HG02938 (cell line): ENCODE measurements around the gene GCDH.

Experiments used
- ATAC-seq: cut with Tn5 transposase; IDR thresholded peaks from one replicate; pipeline ENCODE4 v1.9.1; 2021; ENCODE audit warnings: mild to moderate bottlenecking, moderate library complexity; ENCODE audit not compliant: unreplicated experiment

GCDH gene

DNA sequence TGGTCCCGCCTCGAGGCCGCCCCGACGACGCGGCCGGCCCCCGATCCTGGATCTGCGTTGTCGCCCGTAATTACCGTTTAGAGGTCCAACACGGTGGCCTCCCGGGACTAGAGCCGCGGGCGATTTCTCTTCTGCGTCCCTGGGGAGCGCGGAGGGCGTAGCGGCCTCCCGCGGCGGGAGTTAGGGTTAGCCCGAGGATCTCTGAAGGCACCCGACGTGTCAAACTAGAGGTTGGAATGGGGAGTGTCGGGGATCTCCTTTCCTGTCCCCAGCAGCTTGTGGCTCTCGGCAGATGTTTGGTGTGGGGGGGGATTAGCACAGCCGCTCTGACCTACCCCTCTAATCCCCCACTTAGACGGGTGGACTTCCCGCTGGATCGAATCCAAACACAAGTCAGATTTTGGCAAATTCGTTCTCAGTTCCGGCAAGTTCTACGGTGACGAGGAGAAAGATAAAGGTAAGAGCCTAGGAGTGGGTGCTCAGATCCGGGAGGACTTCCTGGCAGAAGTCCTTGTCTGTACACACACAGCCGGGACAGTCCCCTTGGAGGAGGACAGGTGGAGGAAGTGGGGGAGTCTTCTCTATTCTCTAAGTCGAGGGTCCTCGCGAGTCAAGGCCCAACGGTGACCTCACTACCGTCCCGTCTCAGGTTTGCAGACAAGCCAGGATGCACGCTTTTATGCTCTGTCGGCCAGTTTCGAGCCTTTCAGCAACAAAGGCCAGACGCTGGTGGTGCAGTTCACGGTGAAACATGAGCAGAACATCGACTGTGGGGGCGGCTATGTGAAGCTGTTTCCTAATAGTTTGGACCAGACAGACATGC lies 48.0 kb downstream of the GCDH start:
- ATAC-seq = no peak

DNA sequence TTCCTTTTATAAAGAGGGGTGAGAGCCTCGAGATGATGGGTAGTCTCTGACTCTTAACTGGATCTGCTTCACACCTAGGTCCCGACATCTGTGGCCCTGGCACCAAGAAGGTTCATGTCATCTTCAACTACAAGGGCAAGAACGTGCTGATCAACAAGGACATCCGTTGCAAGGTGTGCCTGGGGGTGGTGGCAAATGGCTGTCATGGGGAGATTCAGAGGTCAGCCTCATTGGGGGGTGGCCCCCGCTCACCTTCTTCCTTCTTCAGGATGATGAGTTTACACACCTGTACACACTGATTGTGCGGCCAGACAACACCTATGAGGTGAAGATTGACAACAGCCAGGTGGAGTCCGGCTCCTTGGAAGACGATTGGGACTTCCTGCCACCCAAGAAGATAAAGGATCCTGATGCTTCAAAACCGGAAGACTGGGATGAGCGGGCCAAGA lies 49.0 kb downstream of the GCDH start:
- ATAC-seq = no peak

DNA sequence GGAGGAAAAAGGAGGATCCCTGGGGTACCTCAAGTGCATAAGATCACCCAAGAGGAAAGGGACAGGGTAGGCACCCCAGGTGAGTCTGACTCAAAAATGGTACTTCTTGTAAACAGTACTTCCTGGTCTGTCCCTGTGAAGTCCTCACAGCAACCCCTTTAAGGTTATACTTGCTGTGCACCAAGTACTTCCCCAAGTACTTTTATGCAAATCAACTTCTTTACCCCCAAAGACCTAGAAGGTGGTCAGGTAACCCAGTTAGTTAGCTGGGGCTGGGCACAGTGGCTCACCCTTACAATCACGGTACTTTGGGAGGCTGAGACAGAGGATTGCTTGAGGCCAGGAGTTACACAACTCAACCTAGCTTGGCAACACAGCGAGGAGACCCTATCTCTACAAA lies 49.9 kb downstream of the GCDH start:
- ATAC-seq = no peak

DNA sequence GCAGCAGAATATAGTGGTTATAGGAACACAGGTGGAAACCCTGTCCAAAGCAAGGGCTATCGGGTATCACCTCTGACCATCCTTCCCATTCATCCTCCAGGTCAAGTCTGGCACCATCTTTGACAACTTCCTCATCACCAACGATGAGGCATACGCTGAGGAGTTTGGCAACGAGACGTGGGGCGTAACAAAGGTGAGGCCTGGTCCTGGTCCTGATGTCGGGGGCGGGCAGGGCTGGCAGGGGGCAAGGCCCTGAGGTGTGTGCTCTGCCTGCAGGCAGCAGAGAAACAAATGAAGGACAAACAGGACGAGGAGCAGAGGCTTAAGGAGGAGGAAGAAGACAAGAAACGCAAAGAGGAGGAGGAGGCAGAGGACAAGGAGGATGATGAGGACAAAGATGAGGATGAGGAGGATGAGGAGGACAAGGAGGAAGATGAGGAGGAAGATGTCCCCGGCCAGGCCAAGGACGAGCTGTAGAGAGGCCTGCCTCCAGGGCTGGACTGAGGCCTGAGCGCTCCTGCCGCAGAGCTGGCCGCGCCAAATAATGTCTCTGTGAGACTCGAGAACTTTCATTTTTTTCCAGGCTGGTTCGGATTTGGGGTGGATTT lies 52.6 kb downstream of the GCDH start:
- ATAC-seq = no peak

DNA sequence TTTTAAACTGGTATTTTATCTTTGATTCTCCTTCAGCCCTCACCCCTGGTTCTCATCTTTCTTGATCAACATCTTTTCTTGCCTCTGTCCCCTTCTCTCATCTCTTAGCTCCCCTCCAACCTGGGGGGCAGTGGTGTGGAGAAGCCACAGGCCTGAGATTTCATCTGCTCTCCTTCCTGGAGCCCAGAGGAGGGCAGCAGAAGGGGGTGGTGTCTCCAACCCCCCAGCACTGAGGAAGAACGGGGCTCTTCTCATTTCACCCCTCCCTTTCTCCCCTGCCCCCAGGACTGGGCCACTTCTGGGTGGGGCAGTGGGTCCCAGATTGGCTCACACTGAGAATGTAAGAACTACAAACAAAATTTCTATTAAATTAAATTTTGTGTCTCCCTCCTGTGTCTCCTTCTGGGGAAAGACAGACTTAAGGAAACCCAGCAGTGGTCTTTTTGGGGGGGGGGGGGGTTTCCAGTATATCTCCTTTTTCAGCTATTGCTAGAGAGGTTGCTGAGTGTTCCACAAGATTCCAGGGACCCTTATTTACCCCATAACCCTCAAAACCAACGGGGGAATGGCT lies 53.2 kb downstream of the GCDH start:
- no peak for ATAC-seq

DNA sequence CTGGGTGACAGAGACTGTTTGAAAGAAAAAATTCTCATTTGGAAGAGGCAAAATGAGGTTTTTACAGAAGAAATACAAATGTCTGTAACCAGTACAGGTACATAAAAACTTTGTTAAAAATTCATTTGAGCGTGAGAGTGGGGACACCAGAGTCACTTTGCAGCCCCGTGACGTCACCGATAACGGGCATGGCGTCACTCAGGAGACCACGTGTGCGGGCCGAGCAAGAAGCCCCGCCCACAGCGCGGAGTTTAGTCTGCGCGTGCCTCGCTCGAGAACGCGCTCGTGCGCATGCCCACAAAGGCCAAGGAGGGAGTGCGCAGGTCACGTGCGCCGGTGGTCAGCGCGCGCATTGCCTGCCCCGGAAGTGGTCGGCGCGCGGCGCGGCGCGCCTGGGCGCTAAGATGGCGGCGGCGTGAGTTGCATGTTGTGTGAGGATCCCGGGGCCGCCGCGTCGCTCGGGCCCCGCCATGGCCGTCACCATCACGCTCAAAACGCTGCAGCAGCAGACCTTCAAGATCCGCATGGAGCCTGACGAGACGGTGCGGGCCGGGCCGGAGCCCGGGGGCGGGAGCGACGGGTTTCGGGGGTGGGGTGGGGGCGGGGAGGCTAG lies 54.6 kb downstream of the GCDH start, which contains the start of gene RAD23A:
RAD23A (plus strand) TSS at position 384 of the 613 bp plus-strand sequence; CDS start at position 471, 87 bp downstream.
- peak; percentile 59 for ATAC-seq

DNA sequence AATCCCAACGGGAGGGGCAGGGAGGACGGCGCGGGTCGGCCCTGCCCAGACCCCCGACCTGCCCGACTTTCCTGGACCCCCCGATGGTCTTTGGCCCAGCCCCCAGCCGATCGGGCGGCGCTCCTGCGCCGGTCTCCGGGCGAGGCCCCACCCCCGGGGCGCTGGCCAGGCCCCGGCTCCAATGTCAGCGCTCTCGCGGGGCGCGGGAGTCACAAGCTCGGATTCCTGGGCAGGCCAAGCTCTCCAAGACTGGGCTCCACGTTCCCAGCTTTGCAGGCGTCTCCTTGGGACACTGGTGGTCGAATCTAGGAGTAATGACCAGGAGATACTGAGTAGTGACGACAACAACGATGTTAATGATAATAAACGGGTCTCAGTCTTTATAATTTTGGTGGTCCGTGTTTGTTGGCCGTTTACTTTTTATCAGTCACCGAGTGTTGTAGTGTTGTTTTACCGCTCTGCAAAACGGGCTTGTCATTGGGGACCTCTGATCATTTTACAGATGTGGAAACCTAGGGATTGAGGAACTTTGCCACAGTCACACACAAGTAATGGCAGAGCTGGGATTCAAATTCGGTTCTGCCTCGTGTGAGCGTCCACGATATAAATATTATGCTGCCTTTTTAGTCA lies 55.2 kb downstream of the GCDH start:
- peak; percentile 29 for ATAC-seq

DNA sequence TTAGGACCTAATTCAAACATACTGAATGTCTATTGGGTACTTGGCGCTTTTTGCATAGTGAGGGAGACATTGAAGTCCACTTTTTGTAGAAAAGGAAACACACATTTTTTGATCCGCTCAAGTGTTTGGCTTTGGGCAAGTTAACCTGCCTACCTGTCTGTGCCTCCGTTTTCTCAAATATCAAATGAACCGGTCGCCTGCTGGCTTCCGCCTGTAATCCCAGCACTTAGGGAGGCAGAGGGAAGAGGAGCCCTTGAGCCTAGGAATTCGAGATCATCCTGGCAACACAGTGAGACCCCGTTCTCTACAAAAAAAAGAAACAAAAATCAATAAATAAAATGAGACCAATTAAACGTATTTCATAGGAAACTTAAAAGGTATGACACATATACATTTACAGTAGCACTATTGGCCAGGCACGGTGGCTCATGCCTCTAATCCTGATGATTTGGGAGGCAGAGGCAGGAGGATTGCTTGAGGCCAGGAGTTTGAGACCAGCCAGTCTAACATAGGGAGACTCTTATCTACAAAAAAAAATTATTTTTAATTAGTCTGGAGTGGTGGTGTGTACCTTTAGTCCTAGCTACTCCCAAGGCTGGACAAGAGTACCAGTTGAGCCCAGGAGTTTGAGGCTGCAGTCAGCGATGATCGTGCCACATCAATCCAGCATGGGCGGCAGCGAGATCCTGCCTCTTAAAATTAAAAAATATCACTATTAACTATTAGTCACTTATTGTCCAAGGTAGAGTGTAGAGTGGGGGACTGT lies 56.0 kb downstream of the GCDH start:
- no peak for ATAC-seq

DNA sequence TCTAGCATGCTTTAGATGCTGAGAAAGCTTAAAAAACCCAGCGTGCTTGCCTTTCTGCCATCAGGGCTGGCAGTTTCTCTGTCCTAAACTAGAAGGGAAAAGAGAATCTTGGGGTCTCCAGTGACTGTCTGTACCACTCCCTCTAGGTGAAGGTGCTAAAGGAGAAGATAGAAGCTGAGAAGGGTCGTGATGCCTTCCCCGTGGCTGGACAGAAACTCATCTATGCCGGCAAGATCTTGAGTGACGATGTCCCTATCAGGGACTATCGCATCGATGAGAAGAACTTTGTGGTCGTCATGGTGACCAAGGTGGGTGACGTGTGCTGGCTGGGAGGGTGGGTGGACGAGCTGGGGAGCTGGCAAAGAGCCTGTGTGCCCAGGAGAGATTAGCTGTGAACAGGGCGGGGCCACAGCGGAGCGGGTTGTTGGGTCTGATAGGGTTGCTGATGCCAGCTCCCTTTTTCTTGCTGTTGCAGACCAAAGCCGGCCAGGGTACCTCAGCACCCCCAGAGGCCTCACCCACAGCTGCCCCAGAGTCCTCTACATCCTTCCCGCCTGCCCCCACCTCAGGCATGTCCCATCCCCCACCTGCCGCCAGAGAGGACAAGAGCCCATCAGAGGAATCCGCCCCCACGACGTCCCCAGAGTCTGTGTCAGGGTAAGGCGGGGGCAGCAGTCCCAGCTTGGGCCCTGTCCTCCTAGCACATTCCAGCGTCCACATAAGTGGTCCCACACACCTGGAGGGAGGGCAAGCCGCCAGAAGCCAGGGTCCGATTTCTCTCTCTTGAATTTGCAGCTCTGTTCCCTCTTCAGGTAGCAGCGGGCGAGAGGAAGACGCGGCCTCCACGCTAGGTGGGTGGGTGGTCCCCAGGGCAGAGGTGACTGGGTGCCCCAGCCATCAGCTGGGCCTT lies 57.0 kb downstream of the GCDH start:
- ATAC-seq = no peak

DNA sequence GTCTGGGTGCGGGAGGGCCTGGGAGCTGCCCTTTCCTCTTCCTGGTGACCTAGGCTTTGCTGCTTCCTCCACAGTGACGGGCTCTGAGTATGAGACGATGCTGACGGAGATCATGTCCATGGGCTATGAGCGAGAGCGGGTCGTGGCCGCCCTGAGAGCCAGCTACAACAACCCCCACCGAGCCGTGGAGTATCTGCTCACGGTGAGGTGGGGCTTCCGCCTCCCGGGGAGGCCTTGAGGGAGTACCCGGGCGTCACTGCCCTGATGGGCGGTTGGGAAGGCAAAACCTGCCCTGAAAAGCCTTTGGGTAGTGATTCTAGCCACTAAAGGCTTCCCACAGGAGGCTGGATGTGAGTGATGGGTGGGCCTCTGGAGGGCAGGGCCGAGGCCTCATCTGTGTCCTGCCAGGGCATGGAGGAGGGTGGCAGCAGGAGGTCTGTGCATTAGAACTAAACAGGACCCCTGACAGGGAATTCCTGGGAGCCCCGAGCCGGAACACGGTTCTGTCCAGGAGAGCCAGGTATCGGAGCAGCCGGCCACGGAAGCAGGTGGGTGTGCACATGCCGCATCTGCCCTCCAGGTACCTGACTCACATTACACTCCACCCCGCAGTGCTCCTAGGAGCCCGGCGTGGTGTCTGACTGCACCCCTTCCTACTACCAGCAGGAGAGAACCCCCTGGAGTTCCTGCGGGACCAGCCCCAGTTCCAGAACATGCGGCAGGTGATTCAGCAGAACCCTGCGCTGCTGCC lies 57.8 kb downstream of the GCDH start:
- ATAC-seq = no peak
